Central memory CD8-positive, alpha-beta T cell (primary cell): ENCODE results near the gene TIMM17A.

ENCODE experiments used
- ATAC-seq: fragments of 150-1000 bp; cut with Tn5 transposase; replicated peaks from 2 replicates; pipeline ENCODE4 v1.10.0; 2022; ENCODE audit warnings: mild to moderate bottlenecking, moderate FRiP score, moderate number of reproducible peaks; ENCODE audit not compliant: poor library complexity, severe bottlenecking; ENCODE audit errors: extremely low read depth
- DNase-seq, 2 donors: peaks; one replicate each; pipeline ENCODE4 v3.0.0; 2021; ENCODE audit warnings: low spot score in 2 of 2
- H3K27ac Mint-ChIP-seq: one replicate; pipeline ENCODE4 v1.8.0; 2022; ENCODE audit warnings: low read depth, mild to moderate bottlenecking, moderate library complexity, mixed read lengths
- H3K27me3 Mint-ChIP-seq: one replicate; pipeline ENCODE4 v1.8.0; 2022; ENCODE audit warnings: mixed read lengths
- H3K36me3 Mint-ChIP-seq: one replicate; pipeline ENCODE4 v1.8.0; 2022; ENCODE audit warnings: mild to moderate bottlenecking, moderate library complexity, mixed read lengths; ENCODE audit not compliant: insufficient read depth
- H3K4me1 Mint-ChIP-seq: one replicate; pipeline ENCODE4 v1.8.0; 2022; ENCODE audit warnings: mixed read lengths
- H3K4me3 Mint-ChIP-seq: one replicate; pipeline ENCODE4 v1.8.0; 2022; ENCODE audit warnings: mild to moderate bottlenecking, moderate library complexity, mixed read lengths
- H3K9me3 Mint-ChIP-seq: one replicate; pipeline ENCODE4 v1.8.0; 2022; ENCODE audit warnings: mixed read lengths

TIMM17A gene

DNA sequence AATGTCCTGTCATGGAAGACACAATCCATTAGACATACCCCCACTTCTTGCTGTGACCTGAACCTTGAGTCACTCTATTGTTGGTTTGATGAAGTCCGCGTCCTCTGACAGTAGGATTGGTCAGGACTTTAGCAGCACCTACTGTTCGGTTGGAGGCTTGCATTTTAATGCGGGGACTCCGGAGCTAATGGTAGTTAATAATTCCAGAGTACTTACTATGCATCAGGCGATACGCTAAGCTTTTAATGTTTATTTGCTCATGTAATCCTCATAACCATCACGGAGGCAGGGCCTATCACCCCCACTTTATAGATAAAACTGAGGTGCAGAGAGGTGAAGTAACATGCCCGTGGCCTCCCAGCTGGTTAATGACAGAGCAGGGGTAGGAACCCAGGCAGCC lies 47.2 kb downstream of the TIMM17A start:
- Mint-ChIP-seq H3K4me3 (no peak overlapping the region), H3K4me1 (no peaks in the 10 kb centered on the region), H3K9me3 (no peaks in the 10 kb centered on the region), H3K27ac (no peak overlapping the region), H3K27me3 (no peaks in the 10 kb centered on the region), H3K36me3 (peaks cover 47% of the 10 kb centered on the region)
- DNase-seq (no peak), ATAC-seq (no peak)

DNA sequence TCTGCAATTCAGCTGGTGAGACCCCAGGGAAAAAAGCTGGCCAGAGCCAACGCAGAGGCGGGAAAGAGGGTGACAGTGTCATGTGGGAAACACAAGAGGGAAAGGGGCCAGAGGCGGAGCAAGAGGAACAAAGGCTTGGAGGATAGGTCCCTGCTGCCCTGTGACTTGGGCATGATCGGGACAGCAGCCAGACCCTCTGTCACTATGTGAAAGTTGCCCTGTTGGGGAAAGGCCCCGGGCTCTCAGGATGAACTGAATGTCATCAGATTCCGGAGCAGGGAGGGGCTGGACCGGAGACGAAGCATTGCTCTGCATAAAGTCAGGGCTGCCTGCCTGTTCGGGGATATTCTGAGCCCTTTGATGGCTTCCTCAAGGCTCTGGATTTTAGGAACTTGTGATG lies 49.4 kb downstream of the TIMM17A start:
- Mint-ChIP-seq H3K9me3 (no peaks in the 10 kb centered on the region), H3K27me3 (no peaks in the 10 kb centered on the region), H3K4me1 (peaks cover 6% of the 10 kb centered on the region), H3K27ac (no peak overlapping the region), H3K36me3 (peaks cover 36% of the 10 kb centered on the region), H3K4me3 (no peak overlapping the region)
- no peak for ATAC-seq
- DNase-seq: no peak

DNA sequence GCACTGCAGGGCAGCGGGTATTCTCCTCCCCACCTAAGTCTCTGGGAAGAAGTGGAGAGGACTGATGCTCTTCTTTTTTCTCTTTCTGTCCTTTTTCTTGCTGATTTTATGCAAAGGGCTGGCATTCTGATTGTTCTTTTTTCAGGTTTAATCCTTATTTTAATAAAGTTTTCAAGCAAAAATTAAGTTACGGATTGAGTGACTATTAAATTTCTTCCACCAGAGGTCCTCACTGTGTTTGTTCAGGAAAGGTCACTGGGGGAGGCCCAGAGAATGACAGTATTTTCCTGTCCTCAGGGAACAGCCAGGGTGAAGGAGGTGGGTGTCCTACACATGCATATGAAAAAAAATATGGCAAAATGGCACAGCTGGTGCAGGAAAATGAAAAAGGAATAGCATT lies 50.7 kb downstream of the TIMM17A start:
- H3K27ac Mint-ChIP-seq: no peak overlapping the region
- peaks cover 7% of the 10 kb centered on the region for H3K4me1 Mint-ChIP-seq
- no peaks in the 10 kb centered on the region for H3K9me3 Mint-ChIP-seq
- no peaks in the 10 kb centered on the region for H3K27me3 Mint-ChIP-seq
- H3K36me3 Mint-ChIP-seq: peaks cover 32% of the 10 kb centered on the region
- ATAC-seq (no peak), DNase-seq (no peak)
- H3K4me3 Mint-ChIP-seq: no peak overlapping the region

DNA sequence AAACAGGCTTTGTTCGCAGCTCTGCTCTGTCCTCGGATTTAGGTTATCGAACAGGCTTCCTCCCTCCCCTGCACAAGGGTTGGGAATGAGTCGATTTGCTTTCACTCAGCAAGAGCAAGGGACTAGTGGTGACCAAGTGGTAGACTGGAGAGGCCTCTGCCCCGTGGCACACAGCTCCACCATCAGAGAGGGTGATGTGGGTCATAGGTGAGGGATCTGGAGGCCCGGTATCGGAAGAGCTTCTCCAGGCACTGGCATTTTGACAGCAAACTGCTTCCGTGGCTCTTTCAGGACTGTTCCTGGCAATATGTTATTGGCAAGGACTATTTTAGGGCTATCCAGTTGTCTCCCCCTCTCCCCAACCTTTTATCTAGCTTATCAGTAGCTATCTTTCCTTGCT lies 52.0 kb downstream of the TIMM17A start:
- ATAC-seq (no peak), DNase-seq (no peak)
- Mint-ChIP-seq H3K9me3 (no peaks in the 10 kb centered on the region), H3K4me1 (peaks cover 7% of the 10 kb centered on the region), H3K27me3 (no peaks in the 10 kb centered on the region), H3K27ac (no peak overlapping the region), H3K36me3 (peaks cover 26% of the 10 kb centered on the region), H3K4me3 (no peak overlapping the region)

DNA sequence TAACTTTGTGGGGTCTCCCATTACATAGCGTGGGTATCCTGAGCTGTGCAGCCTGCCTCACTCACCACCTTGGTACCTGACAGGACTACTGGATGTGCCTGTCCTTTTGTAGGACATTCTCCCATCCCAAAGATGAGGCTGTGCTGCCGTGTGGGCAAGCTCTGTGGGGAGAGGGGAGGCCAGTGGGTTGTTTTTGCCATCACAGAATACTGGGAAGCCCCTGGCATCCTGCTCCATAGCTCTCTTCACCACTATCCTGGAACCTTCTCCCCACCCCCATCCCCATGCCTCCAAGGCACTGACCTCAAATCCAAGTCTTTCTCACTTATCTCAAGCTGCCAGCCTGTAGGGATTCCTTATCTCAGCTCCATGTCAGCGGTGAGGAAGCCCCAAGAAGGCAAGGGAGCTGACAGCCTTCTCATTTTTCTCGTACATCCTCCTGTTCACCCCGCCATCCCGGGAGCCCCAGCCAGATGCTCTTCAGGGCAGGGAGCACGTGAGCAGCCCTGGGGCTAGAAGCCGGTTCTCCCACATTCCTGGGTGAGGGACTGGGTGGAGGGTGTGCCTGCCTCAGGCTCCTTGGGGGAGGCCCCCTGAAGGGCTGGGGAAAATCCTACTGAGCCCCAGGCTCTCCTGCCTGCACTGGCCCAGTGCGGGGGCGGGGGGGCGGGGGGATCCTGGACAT lies 52.6 kb downstream of the TIMM17A start:
- Mint-ChIP-seq H3K9me3 (no peaks in the 10 kb centered on the region), H3K27me3 (no peaks in the 10 kb centered on the region), H3K27ac (no peak overlapping the region), H3K4me3 (no peak overlapping the region), H3K36me3 (peaks cover 21% of the 10 kb centered on the region), H3K4me1 (peaks cover 7% of the 10 kb centered on the region)
- ATAC-seq: no peak
- DNase-seq: no peak

DNA sequence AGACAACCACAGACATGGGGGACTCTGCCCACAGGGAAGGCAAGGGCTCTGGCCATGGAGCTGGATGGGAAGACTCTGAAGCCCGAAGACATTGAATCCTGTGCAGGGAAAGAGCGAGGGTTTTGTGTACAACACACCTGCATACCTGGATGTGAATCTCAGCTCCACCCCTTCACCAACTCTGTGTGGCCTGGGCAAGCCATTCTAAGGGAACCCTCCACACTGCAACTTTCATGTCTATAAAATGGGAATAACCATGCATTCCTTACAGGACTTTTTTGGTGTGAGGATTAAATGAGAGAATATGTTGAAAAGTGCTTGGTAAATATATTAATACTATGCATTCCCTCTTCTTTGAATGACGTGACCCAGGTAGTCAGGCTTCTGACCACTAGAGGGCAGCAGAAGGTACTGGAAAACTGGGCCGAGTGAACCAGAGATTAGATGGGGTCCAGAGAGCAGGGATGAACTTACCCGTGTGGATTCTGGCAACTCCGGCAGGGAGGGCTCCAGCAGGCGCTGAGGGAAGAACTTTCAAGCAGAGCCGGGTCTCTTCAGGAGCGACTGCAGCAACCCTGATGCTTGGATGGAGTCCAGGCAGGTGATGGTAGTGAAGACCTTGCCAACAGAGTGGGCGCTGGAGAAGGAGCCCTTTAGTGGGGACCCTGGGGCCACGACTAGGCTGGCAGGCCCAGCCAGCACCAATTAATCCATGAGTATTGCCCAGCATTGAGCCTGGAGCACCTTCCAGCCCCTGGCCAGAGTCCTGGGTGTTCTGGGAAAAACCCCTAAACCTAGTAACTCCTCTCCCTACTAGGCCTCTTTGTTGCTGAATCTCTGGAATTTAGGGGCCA lies 54.2 kb downstream of the TIMM17A start:
- DNase-seq: peak; percentile 32 to 38
- no peak for ATAC-seq
- no peaks in the 10 kb centered on the region for H3K9me3 Mint-ChIP-seq
- no peaks in the 10 kb centered on the region for H3K27me3 Mint-ChIP-seq
- no peak overlapping the region for H3K27ac Mint-ChIP-seq
- H3K4me1 Mint-ChIP-seq: peaks cover 7% of the 10 kb centered on the region
- peaks cover 10% of the 10 kb centered on the region for H3K36me3 Mint-ChIP-seq
- no peak overlapping the region for H3K4me3 Mint-ChIP-seq

DNA sequence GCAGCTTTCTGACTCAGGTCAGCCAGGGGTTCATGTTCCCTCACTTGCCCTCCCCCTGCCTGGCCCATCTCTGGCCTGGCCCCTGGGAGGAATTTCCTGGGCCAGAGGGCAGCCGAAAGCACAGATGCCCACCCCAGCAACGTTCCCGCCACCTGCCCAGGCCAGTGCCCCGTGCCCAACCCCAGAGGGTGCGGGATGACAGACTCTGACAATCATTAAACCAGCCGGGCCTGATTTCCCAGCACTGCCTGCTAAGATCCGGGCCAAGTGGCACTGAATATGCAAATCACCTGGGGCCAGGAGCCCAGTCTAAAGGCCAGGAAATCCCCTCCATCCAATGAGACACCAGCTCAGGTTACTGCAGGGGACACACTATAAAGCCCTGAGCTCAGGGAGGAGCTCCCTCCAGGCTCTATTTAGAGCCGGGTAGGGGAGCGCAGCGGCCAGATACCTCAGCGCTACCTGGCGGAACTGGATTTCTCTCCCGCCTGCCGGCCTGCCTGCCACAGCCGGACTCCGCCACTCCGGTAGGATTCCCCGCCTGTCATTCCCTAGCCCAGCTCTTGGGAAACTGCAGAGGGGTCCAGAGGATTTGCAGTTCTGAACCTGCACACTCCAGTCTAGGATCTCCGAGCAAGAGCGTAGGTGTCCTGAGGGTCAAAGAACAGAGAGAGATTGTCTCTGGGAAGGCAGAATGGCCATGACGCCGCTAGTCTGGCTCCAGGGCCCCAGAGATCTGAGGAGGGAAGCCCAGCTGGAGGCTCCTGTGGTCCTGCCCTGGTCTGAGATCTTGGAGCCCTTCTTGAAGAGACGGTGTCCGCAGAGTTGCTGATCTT lies 55.1 kb downstream of the TIMM17A start, which contains the start of gene ELF3:
Gene ELF3 (plus strand): TSS at position 408 of the 836 bp plus-strand sequence. CDS start 550 bp downstream, outside the sequence.
- peaks cover 7% of the 10 kb centered on the region for H3K4me1 Mint-ChIP-seq
- no peak within 1 kb of the TSS for H3K27ac Mint-ChIP-seq
- no peaks in the 10 kb centered on the region for H3K27me3 Mint-ChIP-seq
- no peaks in the 10 kb centered on the region for H3K9me3 Mint-ChIP-seq
- DNase-seq (no peak), ATAC-seq (no peak)
- no peak within 1 kb of the TSS for H3K4me3 Mint-ChIP-seq
- peaks cover 7% of the 10 kb centered on the region for H3K36me3 Mint-ChIP-seq

DNA sequence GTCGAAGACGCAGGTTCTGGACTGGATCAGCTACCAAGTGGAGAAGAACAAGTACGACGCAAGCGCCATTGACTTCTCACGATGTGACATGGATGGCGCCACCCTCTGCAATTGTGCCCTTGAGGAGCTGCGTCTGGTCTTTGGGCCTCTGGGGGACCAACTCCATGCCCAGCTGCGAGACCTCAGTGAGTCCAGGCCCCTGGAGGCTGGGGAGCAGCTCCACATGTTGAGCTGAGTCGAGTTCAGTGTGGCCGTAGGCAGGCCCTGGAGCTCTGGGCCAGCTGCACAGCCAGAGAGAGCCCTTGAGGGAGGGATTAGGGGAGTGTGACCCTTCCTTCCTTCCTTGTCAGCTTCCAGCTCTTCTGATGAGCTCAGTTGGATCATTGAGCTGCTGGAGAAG lies 56.7 kb downstream of the TIMM17A start:
- peaks cover 4% of the 10 kb centered on the region for H3K36me3 Mint-ChIP-seq
- no peak overlapping the region for H3K4me3 Mint-ChIP-seq
- no peak overlapping the region for H3K27ac Mint-ChIP-seq
- peaks cover 7% of the 10 kb centered on the region for H3K4me1 Mint-ChIP-seq
- no peaks in the 10 kb centered on the region for H3K9me3 Mint-ChIP-seq
- no peak for ATAC-seq
- peaks cover 9% of the 10 kb centered on the region for H3K27me3 Mint-ChIP-seq
- no peak for DNase-seq

DNA sequence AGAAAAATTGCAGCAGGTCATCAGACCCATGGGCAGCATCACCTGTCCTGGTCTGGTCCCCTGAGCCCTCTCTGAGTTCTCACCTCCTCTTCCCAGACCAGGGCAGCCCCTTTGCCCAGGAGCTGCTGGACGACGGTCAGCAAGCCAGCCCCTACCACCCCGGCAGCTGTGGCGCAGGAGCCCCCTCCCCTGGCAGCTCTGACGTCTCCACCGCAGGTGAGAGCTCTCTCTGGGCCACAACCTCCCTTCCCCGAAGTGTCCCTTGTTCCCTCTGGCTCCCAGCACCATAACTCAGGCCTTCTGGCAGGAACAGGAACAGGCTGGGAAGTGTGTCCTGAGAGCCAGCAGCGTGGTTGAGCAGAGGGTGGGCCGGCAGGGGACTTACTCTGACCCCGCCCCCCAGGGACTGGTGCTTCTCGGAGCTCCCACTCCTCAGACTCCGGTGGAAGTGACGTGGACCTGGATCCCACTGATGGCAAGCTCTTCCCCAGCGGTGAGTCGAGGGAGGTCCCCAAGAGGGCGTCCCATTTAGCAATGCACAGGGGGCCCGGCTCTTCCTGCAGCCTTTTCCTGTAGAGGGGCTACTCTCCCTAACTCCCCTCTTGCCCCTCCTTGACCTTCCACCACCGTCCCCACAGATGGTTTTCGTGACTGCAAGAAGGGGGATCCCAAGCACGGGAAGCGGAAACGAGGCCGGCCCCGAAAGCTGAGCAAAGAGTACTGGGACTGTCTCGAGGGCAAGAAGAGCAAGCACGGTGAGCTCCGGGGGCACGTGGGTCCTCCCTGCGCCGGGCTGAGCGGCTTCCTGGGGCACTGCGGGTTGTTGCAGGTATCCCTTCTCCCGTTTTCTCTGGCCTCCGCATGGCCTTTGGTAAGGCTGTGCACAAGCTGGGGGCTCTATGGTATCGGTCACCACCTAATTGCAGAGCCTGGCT lies 57.5 kb downstream of the TIMM17A start:
- peaks cover 7% of the 10 kb centered on the region for H3K4me1 Mint-ChIP-seq
- H3K27me3 Mint-ChIP-seq: peaks cover 16% of the 10 kb centered on the region
- H3K36me3 Mint-ChIP-seq: peaks cover 4% of the 10 kb centered on the region
- no peaks in the 10 kb centered on the region for H3K9me3 Mint-ChIP-seq
- H3K4me3 Mint-ChIP-seq: no peak overlapping the region
- DNase-seq (no peak), ATAC-seq (no peak)
- no peak overlapping the region for H3K27ac Mint-ChIP-seq

DNA sequence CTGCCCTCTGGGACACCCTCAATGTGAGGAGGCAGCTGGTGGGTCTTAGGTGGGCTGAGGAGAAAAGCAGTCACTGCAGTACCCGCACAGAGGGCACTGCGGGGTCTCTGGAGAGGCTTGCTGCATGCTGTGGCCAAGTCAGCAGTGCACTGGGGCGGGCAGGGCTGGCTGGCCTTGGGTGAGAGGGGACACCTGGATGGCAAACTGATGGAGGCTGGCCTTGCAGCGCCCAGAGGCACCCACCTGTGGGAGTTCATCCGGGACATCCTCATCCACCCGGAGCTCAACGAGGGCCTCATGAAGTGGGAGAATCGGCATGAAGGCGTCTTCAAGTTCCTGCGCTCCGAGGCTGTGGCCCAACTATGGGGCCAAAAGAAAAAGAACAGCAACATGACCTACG lies 58.3 kb downstream of the TIMM17A start:
- Mint-ChIP-seq H3K27ac (no peak overlapping the region), H3K4me3 (no peak overlapping the region), H3K4me1 (peaks cover 7% of the 10 kb centered on the region), H3K36me3 (peaks cover 4% of the 10 kb centered on the region), H3K27me3 (peaks cover 16% of the 10 kb centered on the region), H3K9me3 (no peaks in the 10 kb centered on the region)
- DNase-seq (no peak), ATAC-seq (no peak)

DNA sequence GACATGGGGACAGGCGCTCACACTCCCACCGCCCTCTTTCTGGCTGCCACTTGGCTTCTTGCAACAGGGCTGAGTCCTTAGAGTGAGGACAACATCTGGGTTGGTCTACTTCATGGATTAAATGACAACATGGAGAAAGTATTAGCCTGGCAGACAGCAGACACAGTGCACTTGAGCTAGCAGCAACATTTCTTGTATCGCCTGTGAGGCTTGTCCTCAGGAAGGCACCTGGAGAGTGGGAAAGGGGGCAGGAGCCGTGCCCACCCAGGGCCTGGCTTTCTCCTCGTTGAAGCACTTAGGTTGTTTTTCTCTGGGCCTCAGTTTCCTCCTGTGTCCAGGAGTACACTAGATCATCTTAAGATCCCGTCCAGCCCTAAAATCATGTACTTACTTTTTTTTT lies 58.8 kb downstream of the TIMM17A start:
- Mint-ChIP-seq H3K27ac (no peak overlapping the region), H3K27me3 (peaks cover 16% of the 10 kb centered on the region), H3K4me3 (no peak overlapping the region), H3K4me1 (peaks cover 7% of the 10 kb centered on the region), H3K9me3 (no peaks in the 10 kb centered on the region), H3K36me3 (peaks cover 4% of the 10 kb centered on the region)
- no peak for ATAC-seq
- DNase-seq: no peak
